Right ventricle myocardium inferior (tissue), 1 donor: ENCODE data around the gene EEFSEC. TPM values are rescaled to one million over a fixed set of nuclear protein-coding genes. Genes with fewer than 3 reads are reported as not detected.
A peak's percentile ranks its signal among the peaks of the same experiment; 100 is the strongest.

Source experiments
- ATAC-seq: fragments of 200-7000 bp; cut with Tn5 transposase; one replicate; pipeline ENCODE4 v1.9.1; 2020; ENCODE audit warnings: mild to moderate bottlenecking, moderate library complexity
- DNase-seq: peaks from one replicate; pipeline ENCODE4 v3.0.0; 2021; ENCODE audit errors: missing footprints
- intact Hi-C: fragments of 100-400 bp; cut with DNase I; formaldehyde crosslinking; loops from one replicate; pipeline ENCODE4 v1.11.0; 2022
- total RNA-seq: library from RNA; stranded (reverse); fragmentation: NEBNext Ultra II Directional; extraction: Animal tissue kit (Norgen Biotek cat#: 25700); gene quantifications from one replicate; pipeline ENCODE4 v1.2.1, GENCODE V29; 2021
- donor health status: DM: no; HTN: yes; CAD: no; lungs with severe emphysema.

Gene EEFSEC
- total RNA-seq, 1 donor from 2014 or later = 19.4 TPM

DNA sequence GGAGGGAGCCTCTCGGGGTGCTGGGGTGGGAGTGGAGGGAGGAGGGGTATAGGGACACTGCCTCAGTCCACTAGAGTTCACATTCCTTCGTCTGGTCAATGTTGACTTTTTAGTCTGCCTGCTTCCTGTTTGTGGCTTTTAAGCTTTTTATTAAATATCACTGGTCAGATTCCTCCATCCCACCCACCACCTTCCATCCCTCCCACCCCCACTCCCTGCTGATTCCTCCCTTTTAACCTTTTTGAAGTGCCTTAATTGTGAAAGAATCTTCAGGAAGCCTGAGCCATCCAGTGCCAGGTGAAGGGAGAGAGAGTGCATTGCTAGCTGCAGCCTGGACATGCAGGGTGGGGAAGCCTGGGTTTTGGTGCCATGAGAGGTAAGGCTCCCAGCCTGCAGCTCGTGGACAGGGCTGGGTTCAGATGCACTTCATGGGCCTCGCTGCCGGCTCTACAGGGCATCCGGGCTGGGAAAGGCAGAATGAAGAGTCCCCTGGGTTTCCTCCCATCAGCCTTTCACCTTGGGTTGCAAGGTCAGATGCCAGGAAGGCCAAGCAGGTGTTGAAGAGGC, 207.5 kb downstream of the EEFSEC start:
- DNase-seq = peak; percentile 47
- intact Hi-C loops = no loop called here
- no peak for ATAC-seq

DNA sequence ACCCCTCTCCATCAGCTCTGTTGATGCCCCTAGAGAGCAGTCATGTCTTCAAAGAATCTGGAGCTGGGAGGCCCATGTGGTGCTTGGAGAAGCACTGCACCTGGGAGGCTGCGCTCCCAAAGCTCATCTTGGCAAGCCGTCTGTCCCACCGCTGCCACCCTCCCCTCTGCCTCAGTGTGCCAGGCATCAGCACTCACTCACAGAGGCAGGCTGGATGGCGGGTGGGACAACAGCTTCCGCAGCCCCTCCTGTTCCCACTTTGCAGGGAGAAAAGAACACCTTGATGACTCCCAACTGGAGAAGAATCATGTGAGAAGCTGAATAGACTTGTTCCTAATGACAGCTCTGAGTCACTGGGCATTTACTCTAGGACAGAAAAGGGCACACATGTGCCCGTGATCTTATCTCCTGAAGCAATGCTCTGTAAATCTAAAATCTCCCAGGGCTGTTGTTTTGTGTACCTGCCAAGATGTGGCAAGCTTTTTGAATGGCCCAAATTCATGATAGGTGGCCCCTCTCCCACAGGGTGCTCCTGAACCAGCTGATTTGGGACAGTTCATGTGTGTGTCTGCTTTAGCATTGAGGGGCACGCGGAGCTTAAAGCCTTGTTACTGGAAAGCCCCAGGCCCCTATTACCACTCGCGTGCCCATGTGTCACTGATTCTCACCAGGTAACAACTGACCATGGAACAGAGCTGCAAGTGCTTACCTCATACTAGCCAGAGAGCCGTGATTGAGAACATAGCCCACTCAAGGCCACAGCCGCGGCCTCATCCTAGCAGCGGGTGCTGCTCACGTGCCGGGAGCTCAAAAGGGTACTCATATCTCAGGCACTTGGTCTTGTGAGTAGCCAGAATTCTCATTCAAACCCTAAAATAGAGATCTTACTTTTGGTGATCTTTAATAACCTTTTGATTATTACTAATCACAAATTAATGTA, 209.0 kb downstream of the EEFSEC start:
- DNase-seq (no peak), ATAC-seq (no peak)
- intact Hi-C loops = no loop called here

DNA sequence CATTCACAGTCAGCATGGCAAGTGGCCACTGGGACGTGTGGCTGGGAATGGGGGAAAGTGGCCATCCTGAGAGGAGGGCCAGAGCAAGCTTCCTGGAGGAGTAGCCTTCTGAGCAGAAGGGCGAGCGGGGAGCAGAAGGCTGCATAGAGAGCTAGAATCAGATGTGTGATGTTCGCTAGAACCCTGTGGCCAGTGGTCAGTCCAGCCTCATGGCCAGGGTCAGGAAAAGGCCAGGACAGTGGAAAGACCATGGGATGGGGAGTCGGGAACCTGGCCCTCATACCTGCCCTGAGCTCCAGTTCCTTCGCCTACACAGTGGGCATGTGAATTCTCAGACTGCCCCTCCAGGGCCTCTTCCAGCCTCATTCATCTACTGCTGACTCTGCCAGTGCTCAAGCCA, 211.0 kb downstream of the EEFSEC start:
- ATAC-seq (no peak), DNase-seq (peak; percentile 48)
- intact Hi-C loops = no loop called here

DNA sequence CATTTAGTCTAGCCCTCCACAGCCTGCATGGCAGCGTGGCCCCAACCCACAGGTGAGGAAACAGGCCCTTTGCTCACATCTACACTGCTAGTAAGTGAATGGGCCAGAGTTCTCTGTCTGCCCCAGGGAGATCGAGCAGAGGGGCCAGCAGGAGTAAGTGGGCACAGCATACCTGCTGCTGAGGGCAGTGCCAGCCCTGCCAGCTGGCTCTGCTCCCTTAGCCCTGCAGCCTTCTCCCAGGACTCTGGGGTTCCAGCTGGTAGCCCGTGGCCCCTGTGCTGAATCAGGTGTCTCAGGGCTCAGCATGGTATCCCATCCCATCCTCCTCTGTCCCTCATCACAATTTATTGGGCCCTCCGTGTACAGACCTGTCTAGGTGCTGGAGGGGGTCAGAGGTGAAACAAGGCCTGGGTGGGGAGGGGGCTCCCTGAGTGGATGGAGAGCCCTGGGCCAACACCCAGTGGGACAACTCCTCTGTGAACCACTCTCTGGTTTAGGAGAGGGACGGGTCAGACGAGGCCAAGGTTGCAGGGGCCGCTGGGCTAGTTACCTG, 211.6 kb downstream of the EEFSEC start:
- DNase-seq (peak; percentile 43), ATAC-seq (no peak)
- intact Hi-C loops = loop anchor here (5.0 kb wide), 1 partner anchor 68 kb away; no protein-coding TSS in a partner anchor

DNA sequence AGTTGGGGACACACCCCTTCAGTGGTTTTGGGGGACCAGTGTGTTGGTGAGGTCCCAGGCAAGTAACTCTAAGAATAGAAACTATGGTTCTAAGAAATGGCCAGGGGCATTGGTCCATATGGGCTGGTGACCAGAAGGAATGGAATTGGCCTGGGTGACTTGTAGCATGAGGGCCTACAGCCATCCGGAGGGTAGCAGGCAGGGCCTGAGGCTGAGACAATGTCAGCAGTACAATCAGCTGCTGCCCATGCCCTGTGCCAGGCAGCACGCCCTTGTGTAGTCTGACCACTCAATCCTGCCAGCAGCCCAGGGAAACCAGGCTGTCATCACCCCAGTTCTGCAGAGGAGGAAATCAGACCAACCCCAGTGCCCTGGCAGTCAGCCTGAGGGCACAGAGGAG, 212.9 kb downstream of the EEFSEC start:
- peak; percentile 84 for ATAC-seq
- DNase-seq = peak; percentile 79
- intact Hi-C loops = loop anchor here (1.0 to 5.0 kb wide), 3 partner anchors 17 to 69 kb away; no protein-coding TSS in a partner anchor

DNA sequence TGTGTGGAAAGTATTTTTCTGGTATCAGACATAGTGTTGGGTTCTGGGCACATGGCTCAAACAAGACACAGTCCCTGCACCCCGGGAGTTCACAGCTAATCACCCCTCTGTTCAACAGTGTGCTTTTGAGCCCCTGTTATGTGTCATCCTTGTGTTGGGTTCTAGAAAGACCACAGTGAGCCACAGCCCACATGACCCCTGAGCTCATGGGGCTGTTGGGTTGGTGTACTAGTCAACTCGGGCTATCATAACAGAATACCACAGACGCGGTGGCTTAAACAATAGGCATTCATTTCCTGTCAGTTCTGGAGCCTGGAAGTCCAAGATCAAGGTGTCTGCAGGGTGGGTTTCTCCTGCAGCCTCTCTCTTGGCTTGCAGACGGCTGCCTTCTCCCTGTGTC, 213.4 kb downstream of the EEFSEC start:
- DNase-seq (no peak), ATAC-seq (no peak)
- intact Hi-C loops = loop anchor here (1.0 to 5.0 kb wide), 3 partner anchors 16 to 69 kb away; no protein-coding TSS in a partner anchor

DNA sequence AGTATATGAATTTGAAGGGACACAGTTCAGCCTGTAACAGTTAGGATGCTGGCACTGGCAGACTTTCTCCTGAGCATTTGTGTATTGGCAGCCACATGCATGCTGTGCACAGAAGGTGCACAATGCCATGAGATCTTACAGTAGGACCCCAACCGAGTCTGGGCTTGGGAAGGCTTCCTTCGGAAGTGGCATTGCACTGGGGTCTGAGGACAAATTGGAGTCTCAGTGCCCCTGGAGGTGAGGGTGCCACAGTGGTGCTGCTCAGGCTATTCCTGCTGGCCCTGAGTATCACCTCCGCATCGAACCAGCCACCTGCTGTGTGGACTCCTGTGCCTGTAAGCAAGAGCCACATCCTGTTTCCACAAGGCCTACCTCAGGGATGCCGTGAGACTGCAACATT, 213.9 kb downstream of the EEFSEC start:
- ATAC-seq = no peak

DNA sequence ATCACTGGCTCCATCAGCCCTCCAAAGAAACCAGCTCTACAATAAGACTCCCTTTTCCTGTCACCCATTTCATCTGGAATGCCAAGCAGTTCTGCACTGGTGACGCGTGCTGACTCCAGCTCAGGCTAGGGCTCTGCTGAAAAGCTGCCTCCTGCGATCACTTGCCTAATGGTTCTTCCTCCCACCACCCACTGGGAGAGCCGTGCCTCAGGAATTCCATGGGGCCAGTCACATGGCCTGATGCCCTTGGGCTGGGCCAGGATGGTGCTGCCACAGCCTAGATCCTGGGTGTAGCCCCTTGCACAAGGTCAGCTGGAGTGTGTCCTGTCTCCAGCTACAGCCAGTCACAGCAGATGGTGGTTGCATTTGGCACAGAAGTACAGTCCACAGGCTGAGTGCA, 214.5 kb downstream of the EEFSEC start:
- ATAC-seq (no peak), DNase-seq (peak; percentile 52)
- intact Hi-C loops = loop anchor here (2.0 to 5.0 kb wide), 2 partner anchors 15 to 70 kb away; no protein-coding TSS in a partner anchor

More for the DNA sequence above, 213.9 kb downstream of the EEFSEC start:
- no peak for DNase-seq
- intact Hi-C loops = loop anchor here (2.0 to 5.0 kb wide), 2 partner anchors 16 to 70 kb away; no protein-coding TSS in a partner anchor

DNA sequence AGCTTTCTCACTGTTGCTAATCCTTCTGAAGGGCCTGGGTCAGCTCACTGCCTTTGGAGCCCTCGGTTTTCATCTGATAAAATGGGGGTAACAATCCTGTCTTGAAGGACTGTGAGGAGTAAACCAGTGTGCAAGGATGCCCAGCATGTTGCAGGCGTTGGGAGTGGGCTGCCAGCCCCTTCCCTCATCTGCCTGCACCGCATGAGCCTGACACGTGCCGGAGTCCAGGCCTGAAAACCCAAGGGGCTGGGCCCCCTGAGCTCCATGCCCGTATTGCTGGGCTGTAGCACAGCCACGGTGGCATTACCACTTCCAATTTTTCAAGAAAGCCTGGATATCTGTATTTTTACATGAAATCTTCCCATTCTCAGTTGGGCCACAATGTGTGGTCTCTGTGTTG, 215.3 kb downstream of the EEFSEC start:
- no peak for ATAC-seq
- DNase-seq = peak; percentile 55
- intact Hi-C loops = loop anchor here (5.0 kb wide), 1 partner anchor 71 kb away; no protein-coding TSS in a partner anchor

DNA sequence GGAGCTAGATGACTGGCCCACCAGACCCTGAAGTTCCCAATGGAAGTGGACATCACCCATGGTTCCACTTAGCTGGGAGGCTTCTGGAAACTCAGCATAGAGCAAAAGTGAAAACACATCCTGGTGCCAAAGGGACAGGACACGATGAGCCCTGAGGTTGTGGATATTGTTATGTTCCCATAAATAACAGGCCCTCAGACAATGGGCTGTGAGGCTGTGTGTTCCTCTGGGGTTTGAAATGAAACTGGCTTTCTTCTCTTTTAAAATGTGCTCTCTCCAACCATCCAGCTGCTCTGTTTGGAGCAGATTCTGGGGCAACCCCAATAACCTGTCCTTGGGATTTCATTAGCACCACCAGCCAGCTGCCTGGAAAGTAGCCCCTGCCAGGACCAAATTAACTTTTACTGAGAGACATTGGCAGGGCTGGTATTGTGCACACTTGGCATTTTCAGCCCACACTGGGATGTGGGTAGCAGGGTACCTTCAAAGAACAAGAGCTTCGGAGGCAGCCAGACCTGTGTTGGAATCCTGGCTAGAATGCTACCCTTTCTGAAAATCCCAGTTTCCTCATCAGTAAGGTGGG, 215.9 kb downstream of the EEFSEC start:
- peak; percentile 66 for ATAC-seq
- DNase-seq = peak; percentile 52
- intact Hi-C loops = loop anchor here (5.0 kb wide), 1 partner anchor 72 kb away; no protein-coding TSS in a partner anchor

DNA sequence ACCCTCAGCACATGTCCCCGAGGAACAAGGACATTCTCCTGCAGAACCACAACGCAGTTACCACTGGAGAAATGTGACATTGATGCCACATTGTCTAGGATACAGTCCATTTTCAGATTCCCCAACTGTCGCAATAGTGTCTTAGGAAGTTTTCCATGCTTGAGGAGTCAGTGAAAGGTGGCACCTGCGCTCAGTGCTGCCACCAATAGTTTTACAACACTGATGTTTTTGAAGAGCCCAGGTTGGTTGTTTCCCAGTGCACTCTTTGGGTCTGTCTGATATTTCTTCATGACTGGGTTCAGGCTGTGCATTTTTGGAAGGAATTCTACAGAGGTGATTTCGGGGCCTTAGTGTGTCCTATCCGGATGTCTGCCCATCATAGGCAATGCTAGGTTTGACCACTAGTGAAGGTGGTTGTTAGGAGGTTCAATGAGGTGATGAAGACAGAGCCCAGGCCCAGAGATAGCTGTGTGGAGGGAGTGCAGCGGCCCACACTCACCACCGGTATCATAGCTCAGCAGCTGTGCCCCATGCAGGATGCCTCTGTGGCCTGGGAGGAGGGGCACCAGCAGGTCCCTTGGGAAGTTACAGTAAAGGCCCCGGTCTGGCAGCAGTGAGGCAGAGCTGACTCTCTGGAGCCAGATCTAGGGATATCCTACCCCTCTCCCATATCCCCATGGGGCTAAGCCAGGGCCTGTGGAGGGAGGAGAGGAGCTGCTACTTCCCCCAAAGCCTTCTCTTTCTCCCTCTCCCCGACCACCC, 216.8 kb downstream of the EEFSEC start:
- DNase-seq (peak; percentile 23), ATAC-seq (peak; percentile 27)
- intact Hi-C loops = loop anchor here (5.0 kb wide), 1 partner anchor 73 kb away; no protein-coding TSS in a partner anchor

DNA sequence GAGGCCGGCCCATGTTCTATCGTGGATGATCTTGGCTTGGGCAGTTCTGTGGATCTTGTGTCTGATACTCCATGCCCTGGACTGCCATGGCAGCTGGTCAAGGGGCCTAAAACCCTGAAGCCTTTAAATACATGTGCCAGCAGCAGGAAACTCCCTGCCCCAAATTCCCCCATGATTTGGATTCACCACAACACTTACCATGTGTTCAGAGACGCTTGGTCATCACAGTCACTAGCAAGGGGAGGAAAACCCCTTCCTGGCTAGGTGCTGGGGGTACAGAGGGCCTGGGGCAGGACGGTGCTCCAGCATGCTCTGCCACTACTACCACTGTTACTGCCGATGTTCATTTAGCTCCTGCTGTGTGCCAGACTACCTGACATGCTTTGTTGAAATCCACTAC, 219.0 kb downstream of the EEFSEC start:
- DNase-seq = no peak
- intact Hi-C loops = no loop called here
- no peak for ATAC-seq

DNA sequence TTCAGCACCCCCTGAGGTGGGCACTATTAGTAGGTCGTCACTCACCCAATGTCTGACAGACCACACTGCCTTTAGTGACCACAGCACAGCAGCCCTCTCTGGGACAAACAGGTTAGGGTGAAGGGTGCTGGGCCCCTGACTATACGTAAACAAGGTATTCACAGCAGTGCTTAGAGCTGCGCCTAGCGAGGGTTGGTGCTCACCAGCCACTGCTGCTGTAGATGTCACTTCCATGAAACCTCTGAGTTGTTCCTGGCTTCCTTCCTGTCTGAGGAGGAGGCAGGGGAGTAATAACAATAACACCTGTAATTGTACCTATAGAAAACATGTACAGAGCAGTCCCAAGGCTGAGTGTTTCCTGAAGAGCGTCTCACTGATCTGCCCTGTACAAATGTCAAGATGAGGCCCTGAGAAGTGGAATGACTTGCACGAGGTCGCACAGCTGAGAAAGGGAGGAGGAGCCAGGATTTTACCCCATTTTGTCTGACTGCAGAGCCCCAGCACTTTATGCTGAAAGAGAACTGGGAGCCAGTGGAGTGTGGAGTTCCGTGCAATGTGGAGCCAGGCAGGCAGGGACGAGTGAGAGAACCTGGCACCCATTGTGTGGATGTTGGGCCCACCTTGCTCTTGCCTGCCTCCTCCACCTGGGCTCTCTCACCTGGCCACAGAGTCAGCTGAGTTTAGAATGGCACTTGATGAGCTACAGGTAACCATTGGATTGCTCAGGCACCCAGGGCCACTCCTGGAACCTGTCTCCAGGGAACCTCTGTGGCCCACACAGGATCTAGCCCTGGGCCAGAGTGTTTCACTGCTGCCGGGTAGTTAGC, 219.6 kb downstream of the EEFSEC start:
- DNase-seq = no peak
- intact Hi-C loops = no loop called here
- ATAC-seq = no peak

DNA sequence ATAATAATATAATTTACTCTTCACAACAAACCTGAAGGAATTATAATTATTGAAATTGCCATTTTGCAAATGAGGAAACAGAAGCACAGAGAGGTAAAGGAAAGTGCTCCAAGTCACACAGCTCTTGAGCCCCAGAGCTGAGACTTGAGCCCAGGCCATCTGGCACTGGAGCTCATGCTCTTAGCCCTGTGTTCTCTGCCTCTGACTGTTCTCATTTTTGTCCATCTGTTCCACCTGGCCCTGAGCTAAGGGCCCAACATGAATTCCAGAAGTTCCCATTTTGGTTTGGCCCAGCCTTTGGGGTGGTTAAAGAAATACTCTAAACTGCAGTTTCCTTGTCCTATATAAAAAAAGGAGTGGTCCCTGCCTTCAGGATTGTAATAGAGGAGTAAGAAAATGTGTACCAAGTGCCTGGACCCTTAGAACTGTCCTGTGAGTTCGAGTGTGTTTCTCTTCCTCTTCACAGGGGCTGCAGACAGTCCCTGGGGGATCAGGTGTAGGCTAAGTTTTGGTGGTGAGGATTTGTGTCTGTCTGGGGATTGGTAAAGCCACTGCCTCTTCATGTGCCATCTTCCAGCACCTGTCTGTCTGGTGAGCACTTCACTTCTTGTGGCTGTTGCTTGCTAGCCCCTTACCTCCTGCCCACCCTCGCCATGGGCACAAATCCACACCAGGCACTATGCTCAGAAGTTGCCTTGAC, 221.6 kb downstream of the EEFSEC start:
- ATAC-seq (no peak), DNase-seq (no peak)
- intact Hi-C loops = no loop called here

DNA sequence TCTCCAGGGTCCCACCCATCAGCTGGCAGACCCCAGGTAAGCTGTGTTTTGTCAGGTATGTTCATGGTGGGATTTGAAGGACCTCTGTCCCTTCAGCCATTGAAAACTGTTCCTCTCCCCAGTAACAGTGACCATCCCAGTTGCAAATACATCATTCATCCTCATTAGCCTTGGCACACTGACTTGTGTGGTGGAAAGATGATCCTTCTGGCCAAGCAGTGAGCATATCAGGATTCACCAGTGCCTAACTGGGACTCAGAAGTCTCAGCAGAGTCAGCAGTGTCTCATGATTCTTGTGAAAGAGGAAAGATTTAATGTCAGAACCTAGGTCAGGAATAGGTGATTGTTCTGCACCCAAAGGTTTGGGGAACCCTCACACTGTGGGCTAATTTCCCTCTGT, 223.2 kb downstream of the EEFSEC start:
- intact Hi-C loops = no loop called here
- DNase-seq = no peak
- ATAC-seq = no peak

DNA sequence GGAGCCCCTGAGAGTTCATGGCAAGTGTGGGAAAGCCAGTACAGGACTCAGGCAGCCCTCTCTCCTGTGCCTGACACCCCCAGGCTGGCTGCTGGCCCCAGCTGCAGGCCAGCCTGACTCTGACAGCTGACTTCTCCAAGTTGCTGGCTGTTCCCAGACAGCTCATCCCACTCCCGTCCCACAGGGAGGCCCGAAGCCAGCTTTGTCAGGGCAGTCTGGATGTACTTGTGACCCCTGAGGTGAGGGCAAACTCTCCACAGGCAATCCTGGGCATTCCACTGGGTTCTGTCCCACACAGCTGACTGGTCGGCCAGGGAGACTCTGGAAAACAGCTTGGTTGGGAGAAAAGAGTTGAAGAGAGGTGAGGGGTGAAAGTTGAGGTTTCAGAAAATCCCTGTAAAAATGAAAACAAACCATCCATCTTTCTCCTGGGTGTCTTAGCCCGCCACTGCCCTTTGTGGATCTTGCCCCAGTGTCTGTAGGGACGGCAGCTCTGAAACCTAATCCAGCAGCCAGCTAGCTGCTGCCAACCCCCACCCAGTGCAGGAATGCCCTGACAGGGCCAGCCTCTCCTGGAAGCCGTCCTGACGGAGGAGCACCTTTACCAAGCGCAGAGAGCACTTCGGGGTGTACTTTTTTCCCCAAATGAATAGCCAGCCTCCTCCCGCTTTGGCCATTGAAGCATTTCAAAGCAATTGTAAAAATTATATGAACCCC, 225.5 kb downstream of the EEFSEC start:
- DNase-seq (no peak), ATAC-seq (peak; percentile 60)
- intact Hi-C loops = no loop called here
